ENCODE results near the gene HLF. TPM values are rescaled to one million over a fixed set of nuclear protein-coding genes. Genes with fewer than 3 reads are reported as not detected.

HLF gene
- total and polyA plus RNA-seq, 10 of the 15 experiments (the other 5 are each of a cell fraction or from before 2014, with no cell fraction given), result 0.01 to 0.33 (median 0.20) TPM; not detected in 3

DNA sequence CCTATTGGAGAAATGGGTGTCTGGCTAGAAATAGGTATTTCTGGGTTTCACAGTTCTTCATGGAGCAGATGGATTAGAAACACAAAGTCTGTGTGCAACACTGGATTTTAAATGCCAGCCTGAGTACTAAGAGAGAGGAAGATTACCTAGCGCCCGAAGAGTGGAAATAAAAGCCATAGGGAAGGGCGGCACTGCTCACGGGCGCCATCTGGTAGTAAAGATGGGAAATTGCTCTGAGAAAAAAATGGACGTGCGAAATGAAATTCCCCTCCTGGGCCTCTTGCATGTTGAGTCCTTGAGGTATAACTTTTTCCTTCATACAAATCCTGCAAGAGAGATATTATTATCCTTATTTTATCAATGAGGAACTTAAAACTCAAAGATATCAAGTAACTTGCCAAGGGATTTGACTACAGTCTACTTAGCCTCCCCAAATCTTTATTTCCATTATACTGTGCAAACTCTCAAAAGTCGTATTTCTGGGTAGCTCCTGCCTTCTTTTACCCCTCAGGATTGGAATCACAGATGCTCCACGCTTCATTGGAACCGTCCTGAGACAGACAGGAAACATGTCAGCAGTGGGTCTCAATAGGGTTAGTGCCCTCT lies 84.1 kb downstream of the HLF start (continued):
- TF ChIP-seq, protein P1, sequence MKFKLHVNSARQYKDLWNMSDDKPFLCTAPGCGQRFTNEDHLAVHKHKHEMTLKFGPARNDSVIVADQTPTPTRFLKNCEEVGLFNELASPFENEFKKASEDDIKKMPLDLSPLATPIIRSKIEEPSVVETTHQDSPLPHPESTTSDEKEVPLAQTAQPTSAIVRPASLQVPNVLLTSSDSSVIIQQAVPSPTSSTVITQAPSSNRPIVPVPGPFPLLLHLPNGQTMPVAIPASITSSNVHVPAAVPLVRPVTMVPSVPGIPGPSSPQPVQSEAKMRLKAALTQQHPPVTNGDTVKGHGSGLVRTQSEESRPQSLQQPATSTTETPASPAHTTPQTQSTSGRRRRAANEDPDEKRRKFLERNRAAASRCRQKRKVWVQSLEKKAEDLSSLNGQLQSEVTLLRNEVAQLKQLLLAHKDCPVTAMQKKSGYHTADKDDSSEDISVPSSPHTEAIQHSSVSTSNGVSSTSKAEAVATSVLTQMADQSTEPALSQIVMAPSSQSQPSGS (IDR thresholded peaks at IDR 0.05; ENCODE audit: low read length), result no peak
- TF ChIP-seq, protein P2, sequence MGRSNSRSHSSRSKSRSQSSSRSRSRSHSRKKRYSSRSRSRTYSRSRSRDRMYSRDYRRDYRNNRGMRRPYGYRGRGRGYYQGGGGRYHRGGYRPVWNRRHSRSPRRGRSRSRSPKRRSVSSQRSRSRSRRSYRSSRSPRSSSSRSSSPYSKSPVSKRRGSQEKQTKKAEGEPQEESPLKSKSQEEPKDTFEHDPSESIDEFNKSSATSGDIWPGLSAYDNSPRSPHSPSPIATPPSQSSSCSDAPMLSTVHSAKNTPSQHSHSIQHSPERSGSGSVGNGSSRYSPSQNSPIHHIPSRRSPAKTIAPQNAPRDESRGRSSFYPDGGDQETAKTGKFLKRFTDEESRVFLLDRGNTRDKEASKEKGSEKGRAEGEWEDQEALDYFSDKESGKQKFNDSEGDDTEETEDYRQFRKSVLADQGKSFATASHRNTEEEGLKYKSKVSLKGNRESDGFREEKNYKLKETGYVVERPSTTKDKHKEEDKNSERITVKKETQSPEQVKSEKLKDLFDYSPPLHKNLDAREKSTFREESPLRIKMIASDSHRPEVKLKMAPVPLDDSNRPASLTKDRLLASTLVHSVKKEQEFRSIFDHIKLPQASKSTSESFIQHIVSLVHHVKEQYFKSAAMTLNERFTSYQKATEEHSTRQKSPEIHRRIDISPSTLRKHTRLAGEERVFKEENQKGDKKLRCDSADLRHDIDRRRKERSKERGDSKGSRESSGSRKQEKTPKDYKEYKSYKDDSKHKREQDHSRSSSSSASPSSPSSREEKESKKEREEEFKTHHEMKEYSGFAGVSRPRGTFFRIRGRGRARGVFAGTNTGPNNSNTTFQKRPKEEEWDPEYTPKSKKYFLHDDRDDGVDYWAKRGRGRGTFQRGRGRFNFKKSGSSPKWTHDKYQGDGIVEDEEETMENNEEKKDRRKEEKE (IDR thresholded peaks at IDR 0.05), result no peak
- TF ChIP-seq IKZF2 (IDR thresholded peaks at IDR 0.05) (0 out of 4 replicates have a peak, but pooled peaks of 1 of the 2 experiments have one; percentile 18), NFYA (IDR thresholded peaks at IDR 0.05; ENCODE audit: borderline replicate concordance, low read depth, low read length) (no peak), MYC (IDR thresholded peaks at IDR 0.05; ENCODE audit: insufficient read depth, insufficient read length, insufficient replicate concordance, low read length, severe bottlenecking) (no peak), SPI1 (IDR thresholded peaks at IDR 0.05; ENCODE audit: borderline replicate concordance, insufficient read depth, low read depth, low read length) (no peak), CEBPB (IDR thresholded peaks at IDR 0.05; ENCODE audit: borderline replicate concordance in 1 of 2, low read depth in 2 of 2, low read length in 2 of 2) (no peak), MEF2B (IDR thresholded peaks at IDR 0.05; ENCODE audit: partially characterized antibody, poor library complexity, severe bottlenecking) (no peak), NFXL1 (IDR thresholded peaks at IDR 0.05; ENCODE audit: borderline replicate concordance) (no peak), ZNF207 (IDR thresholded peaks at IDR 0.05; ENCODE audit: borderline replicate concordance) (no peak), SUPT20H (IDR thresholded peaks at IDR 0.05; ENCODE audit: borderline replicate concordance, control insufficient read depth, low read depth, low read length) (no peak), YY1 (IDR thresholded peaks at IDR 0.05; ENCODE audit: low read depth, low read length) (peak; percentile 89), ZZZ3 (IDR thresholded peaks at IDR 0.05; ENCODE audit: control insufficient read depth, insufficient read length, low read depth) (no peak), ZNF622 (IDR thresholded peaks at IDR 0.05) (no peak), SMC3 (IDR thresholded peaks at IDR 0.05; ENCODE audit: borderline replicate concordance, low read length) (peak; percentile 91), POLR2A (IDR thresholded peaks at IDR 0.05; ENCODE audit: low read depth, low read length) (no peak), ZNF384 (IDR thresholded peaks at IDR 0.05; ENCODE audit: borderline replicate concordance, low read depth, low read length) (peak; percentile 76), SREBF2 (IDR thresholded peaks at IDR 0.05; ENCODE audit: low read length) (no peak)
- TF ChIP-seq, protein P3, sequence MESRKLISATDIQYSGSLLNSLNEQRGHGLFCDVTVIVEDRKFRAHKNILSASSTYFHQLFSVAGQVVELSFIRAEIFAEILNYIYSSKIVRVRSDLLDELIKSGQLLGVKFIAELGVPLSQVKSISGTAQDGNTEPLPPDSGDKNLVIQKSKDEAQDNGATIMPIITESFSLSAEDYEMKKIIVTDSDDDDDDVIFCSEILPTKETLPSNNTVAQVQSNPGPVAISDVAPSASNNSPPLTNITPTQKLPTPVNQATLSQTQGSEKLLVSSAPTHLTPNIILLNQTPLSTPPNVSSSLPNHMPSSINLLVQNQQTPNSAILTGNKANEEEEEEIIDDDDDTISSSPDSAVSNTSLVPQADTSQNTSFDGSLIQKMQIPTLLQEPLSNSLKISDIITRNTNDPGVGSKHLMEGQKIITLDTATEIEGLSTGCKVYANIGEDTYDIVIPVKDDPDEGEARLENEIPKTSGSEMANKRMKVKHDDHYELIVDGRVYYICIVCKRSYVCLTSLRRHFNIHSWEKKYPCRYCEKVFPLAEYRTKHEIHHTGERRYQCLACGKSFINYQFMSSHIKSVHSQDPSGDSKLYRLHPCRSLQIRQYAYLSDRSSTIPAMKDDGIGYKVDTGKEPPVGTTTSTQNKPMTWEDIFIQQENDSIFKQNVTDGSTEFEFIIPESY (IDR thresholded peaks at IDR 0.05), result no peak
- TF ChIP-seq, protein P4, sequence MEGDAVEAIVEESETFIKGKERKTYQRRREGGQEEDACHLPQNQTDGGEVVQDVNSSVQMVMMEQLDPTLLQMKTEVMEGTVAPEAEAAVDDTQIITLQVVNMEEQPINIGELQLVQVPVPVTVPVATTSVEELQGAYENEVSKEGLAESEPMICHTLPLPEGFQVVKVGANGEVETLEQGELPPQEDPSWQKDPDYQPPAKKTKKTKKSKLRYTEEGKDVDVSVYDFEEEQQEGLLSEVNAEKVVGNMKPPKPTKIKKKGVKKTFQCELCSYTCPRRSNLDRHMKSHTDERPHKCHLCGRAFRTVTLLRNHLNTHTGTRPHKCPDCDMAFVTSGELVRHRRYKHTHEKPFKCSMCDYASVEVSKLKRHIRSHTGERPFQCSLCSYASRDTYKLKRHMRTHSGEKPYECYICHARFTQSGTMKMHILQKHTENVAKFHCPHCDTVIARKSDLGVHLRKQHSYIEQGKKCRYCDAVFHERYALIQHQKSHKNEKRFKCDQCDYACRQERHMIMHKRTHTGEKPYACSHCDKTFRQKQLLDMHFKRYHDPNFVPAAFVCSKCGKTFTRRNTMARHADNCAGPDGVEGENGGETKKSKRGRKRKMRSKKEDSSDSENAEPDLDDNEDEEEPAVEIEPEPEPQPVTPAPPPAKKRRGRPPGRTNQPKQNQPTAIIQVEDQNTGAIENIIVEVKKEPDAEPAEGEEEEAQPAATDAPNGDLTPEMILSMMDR (IDR thresholded peaks at IDR 0.05 in 2 of 3, conservative IDR thresholded peaks at IDR 0.05 in 1 of 3; ENCODE audit: control insufficient read depth in 2 of 3, extremely low read depth in 1 of 3, insufficient read depth in 1 of 3, low read depth in 3 of 3, low read length in 3 of 3), result peak; percentile 84 to 87 (median 87)

Data from GM12878 (cell line).